HepG2 (cell line): Measurements from ENCODE around the gene DTX4. TPM values are rescaled to one million over a fixed set of nuclear protein-coding genes. Genes with fewer than 3 reads are reported as not detected.

ENCODE experiments used
- ARNT2 ChIP-seq: sonication (generic); formaldehyde crosslinking; IDR thresholded peaks from 2 replicates; pipeline ENCODE4 v1.8.0; 2022; ENCODE audit warnings: mild to moderate bottlenecking, low read depth, missing genetic modification reagents, moderate library complexity
- CHCHD3 ChIP-seq: sonication (generic); formaldehyde crosslinking; IDR thresholded peaks from 2 replicates; pipeline ENCODE4 v1.8.0; 2022; ENCODE audit warnings: mild to moderate bottlenecking, missing genetic modification reagents, moderate library complexity
- EED ChIP-seq: sonication (generic); formaldehyde crosslinking; IDR thresholded peaks from 2 replicates; pipeline ENCODE4 v1.5.0; 2020; ENCODE audit warnings: mild to moderate bottlenecking, missing genetic modification reagents
- FOXA3 ChIP-seq: IDR thresholded peaks from 2 replicates; pipeline ENCODE4 v1.6.1; 2016; ENCODE audit warnings: missing genetic modification reagents, missing compliant biosample characterization
- KLF11 ChIP-seq: IDR thresholded peaks from 2 replicates; pipeline ENCODE4 v1.6.1; 2016; ENCODE audit warnings: missing compliant biosample characterization
- MLX ChIP-seq: IDR thresholded peaks from 2 replicates; pipeline ENCODE4 v1.6.1; 2016
- RAD21 ChIP-seq: fragments of 450-650 bp; formaldehyde crosslinking; IDR thresholded peaks from 2 replicates; pipeline ENCODE4 v1.5.0; 2020; ENCODE audit warnings: mild to moderate bottlenecking
- SIX4 ChIP-seq: sonication (generic); formaldehyde crosslinking; IDR thresholded peaks from 2 replicates; pipeline ENCODE4 v1.4.0; 2020; ENCODE audit warnings: missing genetic modification reagents
- SP1 ChIP-seq, 2 experiments: fragments of 450-650 bp in 1 of 2; sonication (generic) in 1 of 2; formaldehyde crosslinking in 1 of 2; IDR thresholded peaks; 2 replicates each; pipeline versions ENCODE4 v1.4.0 to v1.6.1; 2016 to 2020; ENCODE audit warnings: missing genetic modification reagents in 1 of 2
- SRY ChIP-seq: sonication (generic); formaldehyde crosslinking; IDR thresholded peaks from 2 replicates; pipeline ENCODE4 v1.8.0; 2022; ENCODE audit warnings: mild to moderate bottlenecking, missing genetic modification reagents
- TGIF2 ChIP-seq: IDR thresholded peaks from 2 replicates; pipeline ENCODE4 v1.6.1; 2016; ENCODE audit warnings: control low read depth, missing compliant biosample characterization
- XRCC5 ChIP-seq: fragments of 200-400 bp; formaldehyde crosslinking; optimal IDR thresholded peaks from 2 replicates; pipeline ENCODE3; 2017; ENCODE audit warnings: mild to moderate bottlenecking, low read length
- ZBTB1 ChIP-seq: sonication (generic); formaldehyde crosslinking; IDR thresholded peaks from 2 replicates; pipeline ENCODE4 v1.4.0; 2020; ENCODE audit warnings: missing genetic modification reagents, borderline replicate concordance
- ZBTB21 ChIP-seq: sonication (generic); formaldehyde crosslinking; IDR thresholded peaks from 2 replicates; pipeline ENCODE4 v1.4.0; 2020; ENCODE audit warnings: missing genetic modification reagents
- ZNF207 ChIP-seq: fragments of 450-650 bp; IDR thresholded peaks from 2 replicates; pipeline ENCODE4 v1.6.1; 2016; ENCODE audit warnings: antibody characterized with exemption, borderline replicate concordance
- ZNF230 ChIP-seq: sonication (generic); formaldehyde crosslinking; IDR thresholded peaks from 2 replicates; pipeline ENCODE4 v1.4.0; 2020; ENCODE audit warnings: mild to moderate bottlenecking, missing genetic modification reagents
- ZNF281 ChIP-seq: sonication (generic); formaldehyde crosslinking; IDR thresholded peaks from 2 replicates; pipeline ENCODE4 v1.4.0; 2020; ENCODE audit warnings: missing genetic modification reagents, borderline replicate concordance
- ZNF510 ChIP-seq: sonication (generic); formaldehyde crosslinking; IDR thresholded peaks from 2 replicates; pipeline ENCODE4 v1.4.0; 2020; ENCODE audit warnings: low read depth, mild to moderate bottlenecking, missing genetic modification reagents
- ZZZ3 ChIP-seq: sonication (generic); formaldehyde crosslinking; IDR thresholded peaks from 2 replicates; pipeline ENCODE4 v1.4.0; 2020; ENCODE audit warnings: missing genetic modification reagents, mild to moderate bottlenecking, borderline replicate concordance
- polyA plus RNA-seq, 8 experiments: library from polyadenylated mRNA; depleted of rRNA in 3 of 8; stranded (reverse) in 7 of 8; unstranded in 1 of 8; fragments of >200 nt; fragmentation: Illumina TruSeq in 4 of 8; extraction: Trizol in 4 of 8; gene quantifications; 2 replicates each; pipeline versions ENCODE4 v1.2.1 to v1.2.3, GENCODE V29; 2011 to 2016; ENCODE audit warnings: low read depth in 4 of 8, missing spikeins in 1 of 8, mixed read lengths in 1 of 8; ENCODE audit not compliant: insufficient read depth in 1 of 8
- total RNA-seq, 5 experiments: library from RNA; depleted of rRNA; stranded (reverse); fragments of >200 nt; fragmentation: Illumina TruSeq; extraction: Trizol; gene quantifications; 2 replicates each; pipeline ENCODE4 v1.2.3, GENCODE V29; 2016; ENCODE audit warnings: low read depth in 1 of 5
- TF ChIP-seq, protein P1 (sequence below): sonication (generic); formaldehyde crosslinking; IDR thresholded peaks from 2 replicates; pipeline ENCODE4 v1.5.1; 2020; ENCODE audit warnings: missing genetic modification reagents, mild to moderate bottlenecking, borderline replicate concordance
- TF ChIP-seq, protein P2 (sequence below): sonication (generic); formaldehyde crosslinking; IDR thresholded peaks from 2 replicates; pipeline ENCODE4 v1.4.0; 2020; ENCODE audit warnings: missing genetic modification reagents, mild to moderate bottlenecking, borderline replicate concordance

The DTX4 gene
- total and polyA plus RNA-seq, 2 of the 13 experiments (the other 11 are each of a cell fraction or from before 2014, with no cell fraction given), result 0.67 to 5.6 TPM

GRCh38 chr11:59171508-59172322, at the start of gene DTX4 (continued):
- peak; percentile 71 for TF ChIP-seq XRCC5
- TF ChIP-seq, protein P1, sequence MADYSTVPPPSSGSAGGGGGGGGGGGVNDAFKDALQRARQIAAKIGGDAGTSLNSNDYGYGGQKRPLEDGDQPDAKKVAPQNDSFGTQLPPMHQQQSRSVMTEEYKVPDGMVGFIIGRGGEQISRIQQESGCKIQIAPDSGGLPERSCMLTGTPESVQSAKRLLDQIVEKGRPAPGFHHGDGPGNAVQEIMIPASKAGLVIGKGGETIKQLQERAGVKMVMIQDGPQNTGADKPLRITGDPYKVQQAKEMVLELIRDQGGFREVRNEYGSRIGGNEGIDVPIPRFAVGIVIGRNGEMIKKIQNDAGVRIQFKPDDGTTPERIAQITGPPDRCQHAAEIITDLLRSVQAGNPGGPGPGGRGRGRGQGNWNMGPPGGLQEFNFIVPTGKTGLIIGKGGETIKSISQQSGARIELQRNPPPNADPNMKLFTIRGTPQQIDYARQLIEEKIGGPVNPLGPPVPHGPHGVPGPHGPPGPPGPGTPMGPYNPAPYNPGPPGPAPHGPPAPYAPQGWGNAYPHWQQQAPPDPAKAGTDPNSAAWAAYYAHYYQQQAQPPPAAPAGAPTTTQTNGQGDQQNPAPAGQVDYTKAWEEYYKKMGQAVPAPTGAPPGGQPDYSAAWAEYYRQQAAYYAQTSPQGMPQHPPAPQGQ (CRISPR knock-in tag), result no peak
- TF ChIP-seq ARNT2 (CRISPR knock-in tag), result no peak; the same call in none of the 2 replicates
- no peak for TF ChIP-seq SRY (CRISPR knock-in tag)
- no peak for TF ChIP-seq MLX
- no peak for TF ChIP-seq KLF11
- TF ChIP-seq CHCHD3 (CRISPR knock-in tag), result no peak
- 0 out of 2 replicates have a peak, but pooled peaks have one; percentile 22 for TF ChIP-seq ZNF230 (CRISPR knock-in tag)
- no peak for TF ChIP-seq ZNF281 (CRISPR knock-in tag)
- peak; percentile 21; the same call in 1 of the 2 replicates for TF ChIP-seq FOXA3
- TF ChIP-seq ZZZ3 (CRISPR knock-in tag), result no peak
- no peak for TF ChIP-seq SP1 (IDR thresholded peaks at IDR 0.05)
- TF ChIP-seq SP1 (CRISPR knock-in tag; IDR thresholded peaks at IDR 0.05), result peak; percentile 80
- TF ChIP-seq ZNF510 (CRISPR knock-in tag), result 0 out of 2 replicates have a peak, but pooled peaks have one; percentile 34
- TF ChIP-seq, protein P2, sequence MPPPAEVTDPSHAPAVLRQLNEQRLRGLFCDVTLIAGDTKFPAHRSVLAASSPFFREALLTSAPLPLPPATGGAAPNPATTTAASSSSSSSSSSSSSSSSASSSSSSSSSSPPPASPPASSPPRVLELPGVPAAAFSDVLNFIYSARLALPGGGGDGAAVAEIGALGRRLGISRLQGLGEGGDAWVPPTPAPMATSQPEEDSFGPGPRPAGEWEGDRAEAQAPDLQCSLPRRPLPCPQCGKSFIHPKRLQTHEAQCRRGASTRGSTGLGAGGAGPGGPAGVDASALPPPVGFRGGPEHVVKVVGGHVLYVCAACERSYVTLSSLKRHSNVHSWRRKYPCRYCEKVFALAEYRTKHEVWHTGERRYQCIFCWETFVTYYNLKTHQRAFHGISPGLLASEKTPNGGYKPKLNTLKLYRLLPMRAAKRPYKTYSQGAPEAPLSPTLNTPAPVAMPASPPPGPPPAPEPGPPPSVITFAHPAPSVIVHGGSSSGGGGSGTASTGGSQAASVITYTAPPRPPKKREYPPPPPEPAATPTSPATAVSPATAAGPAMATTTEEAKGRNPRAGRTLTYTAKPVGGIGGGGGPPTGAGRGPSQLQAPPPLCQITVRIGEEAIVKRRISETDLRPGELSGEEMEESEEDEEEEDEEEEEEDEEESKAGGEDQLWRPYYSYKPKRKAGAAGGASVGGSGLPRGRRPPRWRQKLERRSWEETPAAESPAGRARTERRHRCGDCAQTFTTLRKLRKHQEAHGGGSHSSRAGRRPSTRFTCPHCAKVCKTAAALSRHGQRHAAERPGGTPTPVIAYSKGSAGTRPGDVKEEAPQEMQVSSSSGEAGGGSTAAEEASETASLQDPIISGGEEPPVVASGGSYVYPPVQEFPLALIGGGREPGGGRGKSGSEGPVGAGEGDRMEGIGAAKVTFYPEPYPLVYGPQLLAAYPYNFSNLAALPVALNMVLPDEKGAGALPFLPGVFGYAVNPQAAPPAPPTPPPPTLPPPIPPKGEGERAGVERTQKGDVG (CRISPR knock-in tag), result no peak
- peak; percentile 92 for TF ChIP-seq RAD21
- no peak for TF ChIP-seq ZBTB21 (CRISPR knock-in tag)
- peak; percentile 26; the same call in 1 of the 2 replicates for TF ChIP-seq SIX4
- TF ChIP-seq TGIF2 (CRISPR knock-in tag), result 0 out of 2 replicates have a peak, but pooled peaks have one; percentile 22
- TF ChIP-seq ZBTB1 (CRISPR knock-in tag), result no peak
- no peak for TF ChIP-seq ZNF207
- TF ChIP-seq EED, result no peak
